GM19025 (cell line): ENCODE data around the gene MGMT.
"Not testable (repeated sequence)": the region's sequence is repeated elsewhere in the genome, so short reads cannot be mapped to it uniquely, and the experiment has no call there.

ENCODE experiments used
- ATAC-seq: cut with Tn5 transposase; IDR thresholded peaks from one replicate; pipeline ENCODE4 v1.9.1; 2021; ENCODE audit warnings: mild to moderate bottlenecking, low read depth, moderate library complexity; ENCODE audit not compliant: unreplicated experiment

Gene MGMT

DNA sequence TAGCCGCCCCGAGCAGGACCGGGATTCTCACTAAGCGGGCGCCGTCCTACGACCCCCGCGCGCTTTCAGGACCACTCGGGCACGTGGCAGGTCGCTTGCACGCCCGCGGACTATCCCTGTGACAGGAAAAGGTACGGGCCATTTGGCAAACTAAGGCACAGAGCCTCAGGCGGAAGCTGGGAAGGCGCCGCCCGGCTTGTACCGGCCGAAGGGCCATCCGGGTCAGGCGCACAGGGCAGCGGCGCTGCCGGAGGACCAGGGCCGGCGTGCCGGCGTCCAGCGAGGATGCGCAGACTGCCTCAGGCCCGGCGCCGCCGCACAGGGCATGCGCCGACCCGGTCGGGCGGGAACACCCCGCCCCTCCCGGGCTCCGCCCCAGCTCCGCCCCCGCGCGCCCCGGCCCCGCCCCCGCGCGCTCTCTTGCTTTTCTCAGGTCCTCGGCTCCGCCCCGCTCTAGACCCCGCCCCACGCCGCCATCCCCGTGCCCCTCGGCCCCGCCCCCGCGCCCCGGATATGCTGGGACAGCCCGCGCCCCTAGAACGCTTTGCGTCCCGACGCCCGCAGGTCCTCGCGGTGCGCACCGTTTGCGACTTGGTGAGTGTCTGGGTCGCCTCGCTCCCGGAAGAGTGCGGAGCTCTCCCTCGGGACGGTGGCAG lies at the start of gene MGMT:
Gene MGMT, plus strand, starts transcription at position 539 of the 656 bp plus-strand sequence.
- ATAC-seq = peak; percentile 92

DNA sequence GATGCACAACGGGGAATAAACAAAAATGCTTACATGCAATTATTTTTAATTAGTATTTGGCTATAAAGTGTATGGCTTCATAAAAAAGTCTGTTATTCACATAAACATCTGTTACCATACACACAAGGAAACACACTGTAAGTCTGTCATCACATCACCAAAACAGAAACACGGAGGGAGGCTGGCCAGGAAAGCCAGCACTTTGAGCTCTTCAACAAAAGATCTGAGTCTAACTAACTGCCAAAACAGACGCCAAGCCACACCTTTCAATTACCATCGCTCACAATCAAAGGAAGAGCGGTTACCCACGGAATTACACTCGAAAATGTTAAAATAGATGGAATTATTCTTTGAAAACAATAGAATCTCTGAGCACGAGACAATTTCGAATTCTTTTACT lies 49.2 kb upstream of the MGMT start:
- no peak for ATAC-seq

DNA sequence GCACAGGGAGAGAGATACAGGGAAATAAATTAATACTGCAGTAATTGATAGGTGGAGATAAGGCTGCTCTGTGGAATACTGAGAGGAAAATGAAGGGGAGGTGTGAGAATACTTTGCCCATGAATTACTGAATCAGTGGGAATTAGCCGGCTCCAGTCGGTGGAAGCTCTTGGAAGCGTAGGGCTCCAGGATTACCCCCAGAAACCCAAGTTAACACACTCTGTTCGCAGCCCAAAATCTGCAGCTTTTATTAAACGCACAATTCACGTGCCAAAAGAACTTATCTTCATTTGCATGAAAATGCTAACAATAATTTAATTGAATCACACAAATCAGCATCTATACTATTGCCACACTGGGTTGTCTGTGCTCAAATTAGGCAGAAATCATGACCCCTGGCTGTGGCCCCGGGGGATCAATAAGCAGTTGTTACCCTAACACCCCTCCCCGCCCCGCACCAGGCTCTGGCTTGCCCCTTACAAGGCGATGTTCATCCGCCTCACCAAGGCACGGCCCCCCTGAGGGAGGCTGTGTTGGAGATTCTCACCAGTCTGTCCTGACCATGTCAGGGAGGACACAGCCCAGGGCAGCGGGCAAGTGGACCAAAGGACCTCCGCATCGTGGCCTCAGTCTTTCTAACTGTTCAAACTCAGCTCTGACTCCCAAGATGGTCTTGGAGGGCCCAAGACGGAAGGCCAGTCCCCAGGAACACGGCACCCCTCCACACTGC lies 48.4 kb upstream of the MGMT start:
- no peak for ATAC-seq

DNA sequence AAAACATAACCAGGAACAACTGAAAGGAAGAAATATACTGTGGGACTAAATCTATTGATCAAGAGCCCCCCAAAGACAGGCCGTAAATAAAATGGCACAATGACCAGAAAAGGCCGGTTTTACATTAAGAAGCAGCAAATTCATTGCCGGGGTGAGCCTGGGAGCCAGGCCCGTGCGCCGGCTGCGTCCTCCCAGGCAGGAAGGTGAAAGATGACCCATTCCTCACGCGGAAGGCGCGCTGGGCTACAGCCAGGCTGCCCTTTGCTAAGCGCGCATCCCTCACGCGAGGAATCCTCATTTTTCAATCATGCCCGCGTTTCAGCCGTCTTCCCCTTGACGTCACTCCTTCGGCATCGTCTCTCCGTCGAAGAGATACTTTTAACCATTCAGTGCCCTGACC lies 47.6 kb upstream of the MGMT start:
- ATAC-seq = no peak

DNA sequence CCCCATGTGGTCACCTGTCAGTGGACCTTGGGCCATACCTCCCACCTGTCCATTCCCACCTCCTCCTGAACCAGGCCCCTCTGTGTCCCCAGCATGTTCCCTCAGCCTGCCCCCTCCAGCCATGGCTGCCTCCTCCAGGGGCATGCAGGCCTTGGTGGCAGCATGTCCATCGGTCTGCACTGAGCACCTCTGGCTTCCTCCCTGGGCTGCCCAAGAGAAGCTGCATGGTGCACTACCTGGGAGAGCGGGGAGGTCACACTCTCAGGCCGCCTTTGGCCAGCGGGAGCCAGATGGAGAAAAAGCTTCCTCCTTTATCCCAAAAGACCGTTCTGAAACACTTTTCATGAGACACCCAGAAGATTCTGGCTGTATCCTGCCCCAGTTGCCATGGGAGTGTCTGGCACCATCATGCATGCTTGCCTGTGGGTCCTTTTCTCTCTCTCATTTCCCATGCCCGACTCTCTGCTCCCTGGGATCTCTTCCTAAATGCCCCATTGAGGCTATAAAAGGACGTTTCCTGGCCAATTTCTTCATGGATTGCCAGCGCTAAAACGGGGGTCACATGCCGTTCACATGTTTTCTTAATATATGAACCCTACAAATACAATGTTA lies 45.5 kb upstream of the MGMT start:
- ATAC-seq = no peak

DNA sequence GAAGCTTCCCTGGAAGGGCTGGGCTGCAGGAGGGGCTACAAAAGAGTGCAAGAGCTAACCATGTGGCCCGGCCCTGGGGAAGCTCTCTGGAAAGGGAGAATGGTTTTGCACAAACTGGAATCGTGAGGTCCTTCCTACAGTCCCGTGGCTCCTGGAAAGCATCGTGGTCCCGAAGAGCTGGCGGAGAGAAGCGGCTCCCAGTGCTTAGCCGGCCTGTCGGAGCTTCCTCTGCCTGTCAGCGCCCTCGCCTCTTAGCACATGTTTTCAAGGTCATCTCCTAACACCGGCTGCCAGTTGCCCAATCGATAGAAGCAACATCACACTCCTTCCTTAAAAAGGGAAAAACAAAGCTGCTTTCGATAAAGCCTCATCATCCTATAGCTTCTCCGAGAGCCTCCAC lies 42.1 kb upstream of the MGMT start:
- no peak for ATAC-seq

DNA sequence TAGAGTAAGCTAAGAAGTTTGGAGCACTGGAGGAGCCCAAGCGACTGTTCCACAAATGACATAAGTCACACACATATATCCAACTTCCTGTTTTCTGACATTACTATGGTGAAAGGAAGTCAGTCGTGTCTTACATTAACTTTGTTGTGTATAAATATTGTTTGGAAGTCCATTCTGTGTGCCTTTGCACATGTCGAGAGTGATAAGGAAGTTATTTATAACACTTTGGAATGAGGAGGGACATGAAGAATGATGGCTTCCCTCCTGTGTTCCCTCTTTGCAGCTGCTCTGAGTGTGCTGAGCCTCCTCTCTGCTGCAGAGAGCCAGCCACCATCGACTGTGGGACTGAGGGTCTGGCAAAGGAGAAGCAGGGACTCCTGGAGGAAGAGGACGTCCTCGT lies 40.4 kb upstream of the MGMT start:
- no peak for ATAC-seq

DNA sequence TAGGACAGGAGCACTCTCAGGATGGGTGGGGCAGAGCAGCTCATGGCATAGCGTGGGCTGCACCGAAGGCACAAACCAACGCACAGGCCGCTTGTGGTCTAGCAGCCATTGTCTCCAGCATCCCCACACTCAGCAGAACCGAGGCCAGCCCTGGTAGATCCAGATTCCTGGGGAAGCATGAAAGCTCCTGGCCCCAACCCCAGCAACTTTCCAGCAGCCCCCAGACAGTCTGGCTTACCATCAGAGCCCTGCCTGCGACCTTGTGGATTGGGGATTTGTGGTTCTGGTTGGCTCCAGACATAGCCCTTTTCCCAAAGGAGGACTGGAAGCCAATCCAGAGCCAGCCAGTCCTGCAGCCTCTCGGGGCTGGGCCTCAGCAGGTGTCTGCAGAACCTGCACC lies 33.8 kb upstream of the MGMT start:
- ATAC-seq = no peak

DNA sequence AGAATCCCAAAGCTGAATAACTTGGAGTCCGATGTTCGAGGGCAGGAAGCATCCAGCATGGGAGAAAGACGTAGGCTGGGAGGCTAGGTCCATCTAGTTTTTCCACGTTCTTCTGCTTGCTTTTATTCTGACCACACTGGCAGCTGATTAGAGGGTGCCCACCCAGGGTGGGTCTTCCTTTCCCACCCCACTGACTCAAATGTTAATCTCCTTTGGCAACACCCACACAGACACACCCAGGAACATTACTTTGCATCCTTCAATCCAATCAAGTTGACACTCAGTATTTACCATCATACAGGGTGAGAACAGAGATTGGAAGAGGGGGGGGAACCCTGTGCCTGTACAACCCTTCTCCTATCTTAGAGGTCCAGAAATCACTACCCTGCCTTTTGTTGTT lies 31.3 kb upstream of the MGMT start:
- not testable (repeated sequence) for ATAC-seq

DNA sequence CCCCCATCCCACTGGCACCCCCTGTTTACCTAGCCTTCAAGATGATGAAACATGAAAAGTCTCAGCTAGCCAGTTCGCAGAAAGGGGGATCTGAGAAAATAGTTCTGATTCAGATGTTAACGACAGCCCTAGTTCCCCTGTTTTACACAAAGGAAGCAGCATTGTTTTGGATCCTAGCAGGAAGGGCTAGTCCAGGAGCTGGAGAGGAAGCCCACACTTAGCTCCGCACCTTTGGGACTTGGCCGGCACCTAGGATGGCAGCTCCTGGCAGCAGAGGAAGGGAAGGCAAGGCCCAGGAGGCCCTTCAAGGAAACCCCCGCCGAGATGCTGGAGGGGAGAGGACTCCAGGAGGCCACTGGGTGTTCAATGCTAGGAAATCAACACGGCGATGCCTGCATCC lies 29.0 kb upstream of the MGMT start:
- ATAC-seq = no peak

DNA sequence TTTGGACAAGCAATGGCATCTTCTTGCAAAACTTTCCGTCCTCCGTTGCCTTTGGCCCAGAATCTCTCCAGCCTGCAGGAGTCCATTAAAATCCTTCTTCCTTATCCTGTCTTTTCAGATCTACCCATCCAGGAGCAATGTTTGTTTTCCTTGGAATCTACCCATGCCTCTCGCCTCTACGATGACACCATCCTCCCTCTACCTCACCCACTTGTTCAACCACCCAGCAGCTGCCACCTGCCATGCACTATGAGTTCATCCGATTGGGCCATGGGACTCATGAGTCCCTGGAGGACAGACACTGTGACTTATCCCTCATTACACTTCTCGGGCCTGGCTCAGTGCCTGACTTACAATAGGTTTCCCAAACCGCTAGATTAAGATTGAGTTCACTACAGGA lies 26.8 kb upstream of the MGMT start:
- no peak for ATAC-seq

DNA sequence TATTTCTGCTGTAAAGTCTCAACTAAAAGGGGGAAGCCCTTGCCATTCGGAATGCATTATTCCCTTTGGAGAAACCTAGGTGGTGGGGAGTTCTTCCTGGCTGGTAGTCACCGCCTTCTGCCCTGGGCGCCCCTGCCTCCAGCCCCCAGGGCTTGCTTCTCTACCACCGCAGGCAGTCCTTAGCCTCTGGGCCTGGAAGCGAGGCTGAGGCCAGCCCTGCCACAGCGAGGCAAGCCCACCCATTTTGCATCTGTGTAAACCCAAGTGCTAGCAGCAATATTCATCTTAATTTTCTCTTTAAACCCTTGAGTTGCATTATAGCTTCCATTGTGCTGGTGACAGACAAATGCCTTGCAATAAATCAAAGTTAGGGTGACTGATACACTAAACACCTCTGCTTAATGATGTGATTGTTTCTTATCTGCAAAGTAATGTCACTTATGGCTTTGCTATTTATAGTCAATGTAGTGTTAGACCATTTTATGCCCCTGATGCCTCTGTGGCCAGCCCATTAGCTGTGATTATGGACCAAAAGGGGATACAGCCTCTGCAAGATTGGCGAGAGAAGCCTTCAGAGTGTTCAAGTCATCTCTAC lies 26.2 kb upstream of the MGMT start:
- no peak for ATAC-seq

DNA sequence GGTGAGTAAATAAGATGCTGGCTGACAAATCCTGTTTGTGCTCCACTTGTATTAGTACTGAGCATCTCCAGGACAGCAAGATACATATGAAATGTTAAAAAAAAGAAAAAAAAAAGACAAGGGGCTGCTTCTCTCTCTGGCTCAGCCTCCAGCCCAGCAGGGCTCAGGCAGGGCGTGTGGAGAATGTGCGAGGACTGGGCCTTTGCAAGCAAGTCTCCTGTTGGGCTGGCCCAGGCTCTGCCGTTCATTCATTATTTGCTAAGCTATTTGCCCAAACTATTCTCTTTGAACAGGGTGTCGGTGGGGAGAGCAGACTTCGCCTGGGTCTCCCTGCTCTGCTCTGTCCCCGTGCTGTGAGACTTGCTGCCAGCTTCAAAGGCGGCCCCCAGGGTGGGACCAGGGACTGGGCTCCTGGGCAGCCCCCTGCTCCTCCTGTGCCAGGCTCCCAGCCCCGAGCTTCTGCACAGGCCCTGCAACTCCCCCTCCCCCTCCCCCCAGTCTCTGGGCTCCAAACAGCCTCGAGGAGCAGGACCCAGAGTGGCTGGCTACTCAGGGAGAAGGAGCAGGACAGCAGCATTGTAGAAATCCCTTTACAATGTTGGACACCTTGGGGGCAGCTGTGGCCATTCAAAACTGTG lies 25.6 kb upstream of the MGMT start:
- no peak for ATAC-seq

DNA sequence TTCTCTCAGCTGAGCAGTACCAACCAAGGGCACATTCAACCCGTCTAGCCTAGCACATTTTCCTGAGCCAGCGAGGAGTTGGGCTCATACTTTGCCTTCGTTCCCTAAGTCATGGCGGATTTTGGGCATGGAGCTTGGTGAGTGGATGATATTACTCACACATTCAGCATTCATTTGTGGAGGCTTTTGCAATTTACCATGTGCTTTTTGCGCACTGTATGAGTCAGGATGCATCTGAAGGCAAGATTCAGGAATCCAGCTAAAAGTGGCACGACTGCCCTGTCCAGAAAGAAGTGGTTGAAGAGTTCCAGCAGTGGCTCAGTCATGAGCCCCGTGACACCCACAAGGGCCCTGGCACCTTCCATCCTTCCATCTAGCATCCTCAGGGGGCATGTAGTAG lies 24.2 kb upstream of the MGMT start:
- no peak for ATAC-seq

DNA sequence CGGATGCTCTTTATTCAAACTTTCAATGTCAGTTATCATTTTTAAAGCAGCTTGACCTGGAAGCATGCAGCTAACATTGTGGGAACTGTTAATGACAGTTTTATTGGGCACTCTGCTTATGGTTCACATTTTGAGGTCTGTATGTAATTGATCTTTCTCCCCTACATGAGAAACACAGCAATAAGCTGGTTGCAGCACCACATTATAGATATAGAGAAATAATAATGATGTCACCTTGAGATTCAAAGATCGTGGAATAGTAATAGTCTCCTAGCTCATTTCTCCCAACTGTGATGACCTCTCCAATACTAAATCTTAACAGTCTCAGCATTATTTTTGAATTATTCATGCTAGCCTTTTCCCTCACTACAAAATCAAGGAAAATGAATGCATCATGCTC lies 22.7 kb upstream of the MGMT start:
- ATAC-seq = no peak

DNA sequence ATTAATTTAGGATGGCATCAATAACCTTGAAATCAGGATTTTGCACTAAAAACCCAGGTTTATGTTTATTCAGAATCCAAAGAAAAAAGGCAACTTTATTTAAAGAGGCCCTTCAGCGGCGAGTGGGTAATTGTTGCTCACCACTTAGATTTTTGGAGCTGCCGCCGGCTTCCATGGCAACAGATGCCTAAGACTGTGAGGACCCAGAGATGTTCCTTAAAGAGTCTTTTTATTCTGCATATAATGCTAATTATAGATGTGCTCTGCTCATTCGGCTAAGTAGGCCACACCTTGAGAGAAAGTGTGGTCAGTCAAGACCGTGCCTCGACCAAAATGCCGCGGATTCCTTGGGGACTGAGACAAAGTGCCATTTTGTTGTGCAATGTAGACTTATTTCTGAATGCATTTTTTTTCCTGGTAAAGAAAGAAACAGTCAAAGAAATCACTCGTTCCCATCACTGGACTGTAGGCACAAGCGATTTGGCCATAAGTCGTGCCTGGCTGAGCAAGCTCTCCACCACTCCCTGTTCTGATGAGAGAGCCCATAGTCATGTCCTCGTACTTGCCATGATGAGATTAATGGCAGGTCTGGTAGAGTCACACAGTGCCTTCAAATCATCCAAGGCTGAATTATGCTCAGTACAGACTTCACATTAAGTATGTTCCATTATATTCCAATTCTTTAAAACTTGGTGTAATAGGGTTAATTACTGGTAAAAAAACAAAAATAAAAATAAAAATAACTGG lies 21.4 kb upstream of the MGMT start:
- ATAC-seq = no peak

DNA sequence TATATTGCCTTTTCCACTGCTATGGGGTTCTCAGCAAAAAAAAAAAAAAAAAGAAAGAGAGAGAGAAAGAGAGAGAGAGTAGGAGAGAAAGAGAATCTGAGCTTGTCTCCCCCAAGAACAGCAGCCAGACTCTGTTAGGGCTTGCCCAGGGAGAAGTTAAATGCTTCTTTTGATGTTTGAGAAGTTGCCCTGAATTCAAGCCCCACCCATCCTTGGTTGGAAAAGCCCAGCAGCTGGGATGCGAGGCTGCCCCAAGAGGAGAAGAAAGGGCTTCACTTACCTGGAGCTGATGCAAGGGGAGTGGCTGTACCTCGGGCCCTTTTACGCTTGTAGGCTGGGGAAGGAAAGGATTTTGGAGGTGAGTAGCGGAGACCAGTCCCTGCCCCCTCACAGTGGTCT lies 20.9 kb upstream of the MGMT start:
- ATAC-seq = no peak

DNA sequence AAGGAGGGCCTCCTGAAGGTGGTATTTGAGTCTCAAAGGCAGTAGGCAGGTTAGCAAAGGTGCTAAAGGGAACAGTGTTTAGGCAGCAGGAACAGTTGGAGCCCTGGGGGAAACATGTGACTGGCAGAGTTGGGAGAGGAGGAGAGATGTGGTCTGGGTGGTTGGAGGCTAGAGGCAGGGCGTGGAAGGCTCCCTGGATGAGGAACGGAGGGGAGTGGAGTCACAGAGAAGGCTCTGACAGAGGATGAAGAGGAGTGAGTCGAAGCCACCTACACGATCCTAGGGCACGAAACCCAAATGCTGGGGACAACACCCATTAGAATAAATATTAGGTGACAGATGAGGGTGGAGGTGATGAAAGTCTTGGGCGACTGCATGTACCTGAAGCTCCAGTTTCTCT lies 19.6 kb upstream of the MGMT start:
- ATAC-seq = no peak

DNA sequence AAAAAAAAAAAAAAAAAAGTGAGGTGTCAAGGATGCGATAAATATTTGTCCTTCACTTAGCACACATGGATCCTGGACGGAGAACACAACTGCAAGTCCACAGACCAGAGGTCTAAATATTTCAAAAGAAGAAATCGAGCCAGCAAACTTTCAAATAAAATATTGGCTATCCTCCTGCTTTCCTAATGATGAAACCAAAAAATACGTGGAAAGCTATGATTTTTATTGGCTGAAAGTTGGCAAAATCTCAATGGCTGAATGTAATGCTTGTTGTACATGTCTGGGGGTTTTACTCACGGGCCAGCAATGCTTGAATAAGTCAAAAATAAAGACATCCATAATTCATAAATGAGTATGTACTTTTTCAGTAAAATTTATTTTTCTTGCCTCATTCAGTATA lies 19.0 kb upstream of the MGMT start:
- no peak for ATAC-seq

DNA sequence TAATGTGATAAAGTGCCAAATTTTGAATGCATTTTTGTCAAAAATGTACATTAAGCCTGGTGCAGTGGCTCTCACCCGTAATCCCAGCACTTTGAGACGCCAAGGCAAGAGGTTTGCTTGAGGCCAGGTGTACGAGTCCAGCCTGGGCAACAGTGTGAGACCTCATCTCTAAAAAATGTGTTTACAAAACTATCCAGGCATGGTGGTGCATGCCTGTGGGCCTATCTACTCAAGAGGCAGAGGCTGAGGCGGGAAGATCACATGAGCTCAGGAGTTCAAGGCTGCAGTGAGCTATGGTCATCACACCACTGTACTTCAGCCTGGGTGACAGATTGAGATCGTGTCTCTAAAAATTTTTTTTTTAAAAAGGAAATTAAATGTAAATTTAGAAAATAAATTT lies 18.5 kb upstream of the MGMT start:
- no peak for ATAC-seq

DNA sequence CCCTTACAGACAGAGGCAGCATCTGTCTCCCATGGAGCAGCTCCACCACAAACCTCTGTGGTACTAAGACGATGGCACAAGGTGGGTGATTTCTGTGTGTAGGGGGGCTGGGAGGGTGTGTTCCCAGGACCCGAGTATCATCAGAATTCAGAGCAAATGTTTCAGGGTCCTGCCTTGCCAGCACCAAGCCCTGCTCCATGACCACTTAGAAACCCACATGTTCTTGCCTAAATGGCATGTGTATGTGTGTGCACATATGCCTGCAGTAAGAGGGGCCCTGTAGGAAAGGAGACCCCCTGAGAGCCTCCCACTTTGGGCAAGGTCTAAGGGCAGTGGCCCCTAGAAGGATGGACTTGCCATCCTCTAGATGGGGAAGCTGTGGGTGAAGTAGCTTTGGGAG lies 17.1 kb upstream of the MGMT start:
- no peak for ATAC-seq
